HFFc6 (cell line): ENCODE measurements around the gene SLC39A11. TPM values are rescaled to one million over a fixed set of nuclear protein-coding genes. Genes with fewer than 3 reads are reported as not detected.
"Not testable (repeated sequence)": the region's sequence is repeated elsewhere in the genome, so short reads cannot be mapped to it uniquely, and the experiment has no call there.

ENCODE experiments used
- DNase-seq: peaks from one replicate; pipeline ENCODE4 v3.0.0-alpha.2; 2018
- H3K27ac Mint-ChIP-seq: 2 replicates; pipeline ENCODE4 v1.8.0; 2020; ENCODE audit warnings: mild to moderate bottlenecking, mixed read lengths
- H3K27me3 Mint-ChIP-seq: 2 replicates; pipeline ENCODE4 v1.8.0; 2021; ENCODE audit warnings: mild to moderate bottlenecking, moderate library complexity, mixed read lengths; ENCODE audit not compliant: insufficient read depth
- H3K36me3 Mint-ChIP-seq: 2 replicates; pipeline ENCODE4 v1.8.0; 2021; ENCODE audit warnings: low read depth, mixed read lengths
- H3K4me1 Mint-ChIP-seq: 2 replicates; pipeline ENCODE4 v1.8.0; 2020; ENCODE audit warnings: low read depth, mixed read lengths
- H3K4me3 Mint-ChIP-seq: 2 replicates; pipeline ENCODE4 v1.8.0; 2020; ENCODE audit warnings: mild to moderate bottlenecking, moderate library complexity, mixed read lengths
- H3K9me3 Mint-ChIP-seq: 2 replicates; pipeline ENCODE4 v1.8.0; 2020; ENCODE audit warnings: mild to moderate bottlenecking, mixed read lengths
- CTCF ChIP-seq: fragments of 200-600 bp; sonication (generic); IDR thresholded peaks from 2 replicates; pipeline ENCODE4 v1.5.0; 2021; ENCODE audit warnings: antibody characterized with exemption, mild to moderate bottlenecking
- total RNA-seq, 6 experiments: library from RNA; stranded (reverse); fragmentation: NEBNext Ultra II Directional; extraction: Animal tissue kit (Norgen Biotek cat#: 25700); gene quantifications; 2 replicates in 1 of 6; 3 replicates in 5 of 6; pipeline ENCODE4 v1.2.3, GENCODE V29; 2021

SLC39A11 gene
- total RNA-seq, 6 experiments from 2014 or later = 29.7 to 40.6 (median 34.9) TPM

GRCh38 chr17:72788950-72789585, 303.4 kb downstream of the SLC39A11 start:
- Mint-ChIP-seq H3K36me3 (peaks cover 42% of the 10 kb centered on the region), H3K27ac (no peak overlapping the region), H3K27me3 (peaks cover 3% of the 10 kb centered on the region), H3K4me1 (0 out of 2 replicates have a peak, but pooled peaks cover 14% of the 10 kb centered on the region), H3K4me3 (no peak overlapping the region), H3K9me3 (peaks cover 32% of the 10 kb centered on the region)
- no peak for TF ChIP-seq CTCF
- DNase-seq = no peak

GRCh38 chr17:72786209-72786608, 306.3 kb downstream of the SLC39A11 start:
- H3K4me1 Mint-ChIP-seq = 0 out of 2 replicates have a peak, but pooled peaks cover 14% of the 10 kb centered on the region
- DNase-seq = no peak
- no peak for TF ChIP-seq CTCF
- H3K27me3 Mint-ChIP-seq = peaks cover 3% of the 10 kb centered on the region
- H3K27ac Mint-ChIP-seq = no peak overlapping the region
- H3K4me3 Mint-ChIP-seq = no peak overlapping the region
- peaks cover 4% of the 10 kb centered on the region; the same call in 1 of the 2 replicates for H3K9me3 Mint-ChIP-seq
- H3K36me3 Mint-ChIP-seq = peaks cover 13% of the 10 kb centered on the region

GRCh38 chr17:72782985-72783701, 309.3 kb downstream of the SLC39A11 start:
- H3K9me3 Mint-ChIP-seq = no peaks in the 10 kb centered on the region
- no peaks in the 10 kb centered on the region for H3K36me3 Mint-ChIP-seq
- 0 out of 2 replicates have a peak, but pooled peaks cover 6% of the 10 kb centered on the region for H3K4me1 Mint-ChIP-seq
- H3K27me3 Mint-ChIP-seq = peaks cover 3% of the 10 kb centered on the region
- no peak for TF ChIP-seq CTCF
- DNase-seq = no peak
- H3K27ac Mint-ChIP-seq = no peak overlapping the region
- H3K4me3 Mint-ChIP-seq = no peak overlapping the region

- not testable (repeated sequence) for H3K27me3 Mint-ChIP-seq, H3K4me3 Mint-ChIP-seq, H3K27ac Mint-ChIP-seq, H3K4me1 Mint-ChIP-seq, DNase-seq, H3K9me3 Mint-ChIP-seq, H3K36me3 Mint-ChIP-seq
Observed at GRCh38 chr17:72782437-72782836, 310.1 kb downstream of the SLC39A11 start.

GRCh38 chr17:72778169-72779151, 314.0 kb downstream of the SLC39A11 start:
- Mint-ChIP-seq H3K27me3 (no peaks in the 10 kb centered on the region; the same call in 1 of the 2 replicates), H3K4me1 (no peaks in the 10 kb centered on the region), H3K9me3 (no peaks in the 10 kb centered on the region), H3K36me3 (no peaks in the 10 kb centered on the region), H3K27ac (no peak overlapping the region), H3K4me3 (no peak overlapping the region)
- no peak for TF ChIP-seq CTCF
- no peak for DNase-seq
